ENCODE results near the gene PRSS50.

DNA sequence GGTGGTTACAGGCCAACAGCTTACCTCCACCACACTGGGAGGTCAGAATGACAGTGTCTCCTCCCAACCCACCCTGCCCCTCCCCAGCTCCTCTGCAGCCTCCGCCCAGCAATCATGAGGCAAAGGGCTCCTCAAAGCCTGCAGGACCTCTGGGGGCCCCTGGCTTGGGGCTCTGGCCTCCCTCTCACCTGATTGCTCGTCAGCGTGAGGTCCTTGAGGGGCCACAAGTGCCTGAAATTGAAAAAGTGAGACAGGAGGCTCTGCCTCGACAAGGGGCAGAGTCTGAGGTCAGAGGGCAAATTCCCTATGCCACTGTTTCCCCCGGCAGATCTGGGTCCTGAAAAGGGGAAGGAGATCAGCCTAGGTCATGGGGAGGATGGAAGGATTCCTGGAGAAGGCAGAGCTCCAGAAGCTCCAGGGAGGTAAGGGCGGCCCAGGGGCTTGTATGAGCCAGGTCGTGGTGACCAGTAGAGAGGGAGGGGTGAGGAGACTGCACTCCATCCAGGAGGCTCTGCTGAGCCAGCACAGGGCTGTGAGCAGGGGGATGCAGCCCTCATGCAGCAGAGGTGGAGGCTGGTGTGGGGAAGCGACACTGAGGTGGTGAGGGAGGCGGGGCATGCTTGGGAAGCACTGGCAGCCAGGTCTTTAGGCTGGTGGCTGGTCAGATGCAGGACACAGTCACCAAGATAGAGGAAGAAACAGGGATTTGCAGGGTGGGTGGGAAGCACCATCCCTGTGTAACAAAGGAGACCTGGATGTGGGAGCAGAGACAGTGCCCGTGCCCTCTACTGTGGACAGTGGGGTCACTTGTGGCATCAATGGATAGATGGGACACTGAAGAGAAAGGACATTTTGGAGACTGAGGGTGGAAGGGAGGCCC, 44.3 kb downstream of the PRSS50 start:
- TF ChIP-seq POLR2A (IDR thresholded peaks at IDR 0.05), result no peak
- TF ChIP-seq, protein P1, sequence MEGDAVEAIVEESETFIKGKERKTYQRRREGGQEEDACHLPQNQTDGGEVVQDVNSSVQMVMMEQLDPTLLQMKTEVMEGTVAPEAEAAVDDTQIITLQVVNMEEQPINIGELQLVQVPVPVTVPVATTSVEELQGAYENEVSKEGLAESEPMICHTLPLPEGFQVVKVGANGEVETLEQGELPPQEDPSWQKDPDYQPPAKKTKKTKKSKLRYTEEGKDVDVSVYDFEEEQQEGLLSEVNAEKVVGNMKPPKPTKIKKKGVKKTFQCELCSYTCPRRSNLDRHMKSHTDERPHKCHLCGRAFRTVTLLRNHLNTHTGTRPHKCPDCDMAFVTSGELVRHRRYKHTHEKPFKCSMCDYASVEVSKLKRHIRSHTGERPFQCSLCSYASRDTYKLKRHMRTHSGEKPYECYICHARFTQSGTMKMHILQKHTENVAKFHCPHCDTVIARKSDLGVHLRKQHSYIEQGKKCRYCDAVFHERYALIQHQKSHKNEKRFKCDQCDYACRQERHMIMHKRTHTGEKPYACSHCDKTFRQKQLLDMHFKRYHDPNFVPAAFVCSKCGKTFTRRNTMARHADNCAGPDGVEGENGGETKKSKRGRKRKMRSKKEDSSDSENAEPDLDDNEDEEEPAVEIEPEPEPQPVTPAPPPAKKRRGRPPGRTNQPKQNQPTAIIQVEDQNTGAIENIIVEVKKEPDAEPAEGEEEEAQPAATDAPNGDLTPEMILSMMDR (IDR thresholded peaks at IDR 0.05), result no peak
